Brain microvascular endothelial cell (primary cell): ENCODE data around the gene ATL3.
"Not testable (repeated sequence)": the region's sequence is repeated elsewhere in the genome, so short reads cannot be mapped to it uniquely, and the experiment has no call there.

Experiments used
- DNase-seq: peaks from one replicate; pipeline ENCODE4 v3.0.0-alpha.2; 2020
- H3K27ac ChIP-seq: fragments of 250-450 bp; sonication (Bioruptor Pico); 2 replicates; pipeline ENCODE4 v1.5.1; 2020; ENCODE audit warnings: mild to moderate bottlenecking, moderate library complexity
- H3K27me3 ChIP-seq: fragments of 250-450 bp; sonication (Bioruptor Pico); replicated peaks from 2 replicates; pipeline ENCODE4 v1.5.1; 2020; ENCODE audit warnings: mild to moderate bottlenecking
- H3K36me3 ChIP-seq: fragments of 250-450 bp; sonication (Bioruptor Pico); replicated peaks from 2 replicates; pipeline ENCODE4 v1.5.1; 2020; ENCODE audit warnings: mild to moderate bottlenecking
- H3K4me3 ChIP-seq: 2 replicates; pipeline ENCODE4 v1.5.1; 2011; ENCODE audit warnings: low read depth, mild to moderate bottlenecking, control low read depth, low read length, moderate library complexity
- in situ Hi-C: cut with HindIII; loops from 2 replicates; pipeline ENCODE4 v1.10.0; 2017; ENCODE audit warnings: low sequenced_read_pairs, low pct_ligation_motif_present
- TF ChIP-seq, protein P1 (sequence below): IDR thresholded peaks from 2 replicates; pipeline ENCODE4 v1.5.1; 2011; ENCODE audit warnings: low read depth, mild to moderate bottlenecking, moderate library complexity, low read length, control low read depth, inconsistent platforms; ENCODE audit errors: missing control alignments

The ATL3 gene

DNA sequence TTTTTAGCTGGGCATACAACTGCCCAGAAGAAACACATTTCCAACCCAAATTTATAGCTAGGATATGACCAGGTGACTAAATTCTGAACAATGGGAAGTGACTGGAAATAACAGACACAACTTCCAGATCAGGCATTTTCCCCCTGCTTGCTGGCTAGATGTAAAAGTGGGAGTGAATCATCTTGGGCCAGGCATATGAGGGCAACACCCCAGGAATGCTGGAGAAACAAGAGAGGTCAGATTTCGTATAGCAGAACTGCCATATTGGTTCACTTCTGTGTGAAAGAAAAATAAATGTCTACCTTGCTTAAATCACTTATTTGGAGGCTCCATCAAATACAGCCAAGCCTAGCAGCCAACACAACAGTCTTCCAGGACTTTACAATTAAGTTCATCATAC is 7.4 kb downstream of the ATL3 start:
- TF ChIP-seq, protein P1, sequence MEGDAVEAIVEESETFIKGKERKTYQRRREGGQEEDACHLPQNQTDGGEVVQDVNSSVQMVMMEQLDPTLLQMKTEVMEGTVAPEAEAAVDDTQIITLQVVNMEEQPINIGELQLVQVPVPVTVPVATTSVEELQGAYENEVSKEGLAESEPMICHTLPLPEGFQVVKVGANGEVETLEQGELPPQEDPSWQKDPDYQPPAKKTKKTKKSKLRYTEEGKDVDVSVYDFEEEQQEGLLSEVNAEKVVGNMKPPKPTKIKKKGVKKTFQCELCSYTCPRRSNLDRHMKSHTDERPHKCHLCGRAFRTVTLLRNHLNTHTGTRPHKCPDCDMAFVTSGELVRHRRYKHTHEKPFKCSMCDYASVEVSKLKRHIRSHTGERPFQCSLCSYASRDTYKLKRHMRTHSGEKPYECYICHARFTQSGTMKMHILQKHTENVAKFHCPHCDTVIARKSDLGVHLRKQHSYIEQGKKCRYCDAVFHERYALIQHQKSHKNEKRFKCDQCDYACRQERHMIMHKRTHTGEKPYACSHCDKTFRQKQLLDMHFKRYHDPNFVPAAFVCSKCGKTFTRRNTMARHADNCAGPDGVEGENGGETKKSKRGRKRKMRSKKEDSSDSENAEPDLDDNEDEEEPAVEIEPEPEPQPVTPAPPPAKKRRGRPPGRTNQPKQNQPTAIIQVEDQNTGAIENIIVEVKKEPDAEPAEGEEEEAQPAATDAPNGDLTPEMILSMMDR, result no peak
- Histone ChIP-seq H3K27me3 (no peaks in the 10 kb centered on the region), H3K27ac (peak overlapping the region; percentile 50), H3K4me3 (no peak overlapping the region), H3K36me3 (no peaks in the 10 kb centered on the region)
- in situ Hi-C loops, result no loop called here
- DNase-seq, result peak; percentile 73

DNA sequence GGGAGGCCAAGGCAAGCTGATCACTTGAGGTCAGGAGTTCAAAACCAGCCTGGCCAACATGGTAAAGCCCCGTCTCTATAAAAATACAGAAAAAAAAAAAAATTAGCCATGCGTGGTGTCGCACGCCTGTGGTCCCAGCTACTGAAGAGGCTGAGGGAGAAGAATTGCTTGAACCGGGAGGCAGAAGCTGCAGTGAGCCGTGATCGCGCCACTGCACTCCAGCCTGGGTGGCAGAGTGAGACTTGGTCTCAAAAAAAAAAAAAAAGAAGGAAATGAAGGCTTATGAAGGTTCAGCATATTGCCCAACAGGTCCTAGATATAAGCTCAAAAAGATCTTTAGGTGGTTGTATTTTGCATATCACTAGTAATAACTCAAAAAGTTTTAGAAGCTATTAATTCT is 10.2 kb downstream of the ATL3 start:
- in situ Hi-C loops, result no loop called here
- no peaks in the 10 kb centered on the region for H3K27me3 ChIP-seq
- H3K4me3 ChIP-seq, result no peak overlapping the region
- no peak overlapping the region for H3K27ac ChIP-seq
- H3K36me3 ChIP-seq, result peaks cover 3% of the 10 kb centered on the region
- TF ChIP-seq, protein P1, result no peak
- DNase-seq, result no peak

DNA sequence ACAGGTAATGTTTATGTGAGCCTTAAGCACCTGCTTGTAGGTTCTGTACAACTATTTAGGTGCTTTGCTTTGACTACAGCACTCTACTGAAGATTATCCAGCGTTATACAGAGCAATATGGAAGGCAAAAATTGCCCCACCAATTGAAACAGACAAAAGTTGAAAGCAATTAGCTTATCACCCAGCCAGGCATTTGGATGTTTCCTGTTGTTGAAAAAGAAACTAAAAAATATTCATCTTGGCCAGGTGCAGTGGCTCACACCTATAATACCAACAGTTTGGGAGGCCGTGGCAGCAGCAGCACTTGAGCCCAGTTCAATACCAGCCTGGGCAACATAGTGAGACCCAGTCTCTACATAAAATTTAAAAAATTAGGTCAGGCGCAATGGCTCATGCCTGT is 18.5 kb downstream of the ATL3 start:
- no peak for DNase-seq
- Histone ChIP-seq H3K27me3 (no peaks in the 10 kb centered on the region), H3K4me3 (no peak overlapping the region), H3K36me3 (peaks cover 29% of the 10 kb centered on the region), H3K27ac (no peak overlapping the region)
- in situ Hi-C loops, result no loop called here
- TF ChIP-seq, protein P1, result no peak

DNA sequence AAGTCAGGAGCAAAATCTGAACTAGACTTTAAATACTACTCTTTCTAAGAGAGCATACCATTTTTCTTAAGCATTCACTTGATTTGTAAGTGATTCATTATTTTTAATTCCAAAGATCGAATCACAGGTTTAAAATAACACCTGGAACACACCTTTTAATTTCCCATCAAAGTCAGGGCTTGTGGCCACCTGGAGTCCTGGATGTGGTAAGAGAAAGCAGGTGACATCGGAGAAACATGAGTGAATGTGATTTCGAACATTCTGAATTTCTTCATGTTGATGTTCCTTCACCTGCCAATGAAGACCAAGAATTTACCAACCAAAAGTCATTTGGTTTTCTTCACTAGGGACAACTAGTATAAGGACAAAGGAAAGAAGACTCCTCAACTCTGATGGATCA is 28.0 kb downstream of the ATL3 start:
- in situ Hi-C loops, result no loop called here
- Histone ChIP-seq H3K36me3 (peaks cover 50% of the 10 kb centered on the region), H3K27me3 (no peaks in the 10 kb centered on the region), H3K27ac (no peak overlapping the region), H3K4me3 (no peak overlapping the region)
- TF ChIP-seq, protein P1, result no peak
- DNase-seq, result no peak

DNA sequence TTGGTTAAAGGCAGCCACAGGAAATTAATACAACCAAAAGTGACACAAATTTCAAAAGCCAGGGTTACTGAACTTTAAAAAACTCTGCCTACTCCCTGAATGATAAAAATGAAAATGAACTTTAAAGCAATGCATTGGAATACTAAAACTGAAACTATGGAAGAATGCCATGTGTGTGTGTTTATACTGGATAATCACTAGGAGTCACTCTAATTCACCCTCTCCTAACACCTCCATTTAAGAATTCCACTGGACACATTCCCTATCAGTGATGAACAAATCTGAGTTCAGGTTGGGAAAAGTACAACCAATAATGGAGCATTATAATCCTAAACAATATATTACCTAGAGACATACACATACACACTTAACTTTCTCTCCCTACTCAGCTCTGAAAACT is 29.4 kb downstream of the ATL3 start:
- in situ Hi-C loops, result no loop called here
- no peak overlapping the region for H3K27ac ChIP-seq
- TF ChIP-seq, protein P1, result no peak
- peaks cover 40% of the 10 kb centered on the region for H3K36me3 ChIP-seq
- no peak overlapping the region for H3K4me3 ChIP-seq
- no peak for DNase-seq
- no peaks in the 10 kb centered on the region for H3K27me3 ChIP-seq

DNA sequence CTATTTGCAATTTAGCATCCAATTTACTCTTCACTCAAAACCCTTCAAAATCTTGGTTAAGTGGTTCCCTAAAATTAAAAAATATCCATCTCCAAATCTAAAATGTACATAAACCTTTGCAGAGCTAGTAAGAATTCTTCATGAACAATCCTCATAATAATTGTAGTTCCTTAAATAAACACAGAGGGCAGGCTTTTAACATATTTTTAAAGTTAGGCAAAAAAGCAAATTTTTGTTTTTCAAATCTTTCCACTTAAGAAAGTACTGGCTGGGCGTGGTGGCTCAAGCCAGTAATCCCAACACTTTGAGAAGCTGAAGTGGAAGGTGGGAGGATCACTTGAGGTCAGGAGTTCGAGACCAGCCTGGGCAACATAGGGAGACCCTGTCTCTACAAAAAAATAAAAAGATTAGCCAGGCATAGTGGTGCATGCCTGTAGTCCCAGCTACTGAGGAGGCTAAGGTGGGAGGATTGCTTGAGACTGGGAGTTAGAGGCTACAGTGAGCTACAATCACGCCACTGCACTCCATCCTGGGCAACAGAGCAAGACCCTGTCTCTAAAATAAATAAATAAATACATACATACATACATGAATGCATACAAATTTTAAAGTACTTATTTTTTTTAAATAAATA is 31.9 kb downstream of the ATL3 start:
- TF ChIP-seq, protein P1, result peak; percentile 18
- H3K36me3 ChIP-seq, result peaks cover 49% of the 10 kb centered on the region
- in situ Hi-C loops, result no loop called here
- no peak overlapping the region for H3K27ac ChIP-seq
- no peak overlapping the region for H3K4me3 ChIP-seq
- no peak for DNase-seq
- H3K27me3 ChIP-seq, result no peaks in the 10 kb centered on the region

DNA sequence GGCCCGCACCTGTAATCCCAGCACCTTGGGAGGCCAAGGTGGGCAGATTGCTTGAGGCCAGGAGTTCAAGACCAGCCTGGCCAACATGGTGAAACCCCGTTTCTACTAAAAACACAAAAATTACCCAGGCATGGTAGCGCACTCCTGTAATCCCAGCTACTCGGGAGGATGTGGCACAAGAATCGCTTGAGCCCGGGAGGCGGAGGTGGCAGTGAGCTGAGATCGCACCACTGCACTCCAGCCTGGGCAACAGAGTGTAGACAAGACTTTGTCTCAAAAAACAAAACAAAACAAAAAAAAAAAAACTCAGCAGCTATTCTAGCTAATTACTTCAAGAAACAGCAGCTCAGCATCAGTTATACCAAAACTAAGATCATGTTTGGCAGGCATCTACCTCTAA is 32.7 kb downstream of the ATL3 start:
- DNase-seq, H3K27me3 ChIP-seq, H3K27ac ChIP-seq, H3K4me3 ChIP-seq, in situ Hi-C loops: not testable (repeated sequence)
- H3K36me3 ChIP-seq, result peaks cover 47% of the 10 kb centered on the region
